ENCODE data around the gene HIVEP3.

Gene HIVEP3

GRCh38 chr1:41671116-41671755, 247.5 kb downstream of the HIVEP3 start:
- Histone ChIP-seq H3K4me3 (ENCODE audit: low read depth in 1 of 2, low read length in 2 of 2) (peak overlapping the region in 1 of 2 experiments; percentile 3; a peak in 1 of 4 replicates), H3K9me3 (ENCODE audit: insufficient read depth, low read length, severe bottlenecking) (no peaks in the 10 kb centered on the region), H2AFZ (ENCODE audit: low read depth, low read length) (no peak overlapping the region), H3K4me1 (ENCODE audit: insufficient read depth, low read length) (peaks cover 100% of the 10 kb centered on the region), H4K20me1 (ENCODE audit: insufficient read depth, low read length) (peaks cover 14% of the 10 kb centered on the region), H3K27me3 (ENCODE audit: insufficient read depth, low read length, poor library complexity) (no peaks in the 10 kb centered on the region), H3K79me2 (ENCODE audit: insufficient read depth, low read length) (peaks cover 84% of the 10 kb centered on the region), H3K9ac (ENCODE audit: low read depth, low read length) (peak overlapping the region; percentile 58), H3K4me2 (ENCODE audit: insufficient read depth, low read length) (peak overlapping the region; percentile 19), H3K27ac (ENCODE audit: low read length) (peak overlapping the region; percentile 99), H3K36me3 (ENCODE audit: insufficient read depth, low read length) (peaks cover 8% of the 10 kb centered on the region; the same call in 1 of the 2 replicates)
- DNase-seq (no peak), ATAC-seq (ENCODE audit: insufficient read depth, low read depth) (no peak)
- TF ChIP-seq CTCF (IDR thresholded peaks at IDR 0.05; ENCODE audit: borderline replicate concordance, extremely low read depth, low read length, poor library complexity, severe bottlenecking) = no peak

GRCh38 chr1:41670217-41670957, 248.3 kb downstream of the HIVEP3 start:
- no peaks in the 10 kb centered on the region for H3K9me3 ChIP-seq (ENCODE audit: insufficient read depth, low read length, severe bottlenecking)
- peaks cover 85% of the 10 kb centered on the region for H3K79me2 ChIP-seq (ENCODE audit: insufficient read depth, low read length)
- peak; percentile 58 for DNase-seq
- no peak overlapping the region; the same call in 1 of the 2 replicates for H3K4me2 ChIP-seq (ENCODE audit: insufficient read depth, low read length)
- ATAC-seq (ENCODE audit: insufficient read depth, low read depth) = no peak
- H3K9ac ChIP-seq (ENCODE audit: low read depth, low read length) = peak overlapping the region; percentile 58
- TF ChIP-seq CTCF (IDR thresholded peaks at IDR 0.05; ENCODE audit: borderline replicate concordance, extremely low read depth, low read length, poor library complexity, severe bottlenecking) (no peak), EZH2 (IDR thresholded peaks at IDR 0.05; ENCODE audit: borderline replicate concordance, low read depth, low read length, severe bottlenecking) (no peak)
- no peak overlapping the region for H3K4me3 ChIP-seq (ENCODE audit: low read depth in 1 of 2, low read length in 2 of 2)
- H3K27me3 ChIP-seq (ENCODE audit: insufficient read depth, low read length, poor library complexity) = no peaks in the 10 kb centered on the region
- no peak overlapping the region for H2AFZ ChIP-seq (ENCODE audit: low read depth, low read length)
- peak overlapping the region; percentile 99 for H3K27ac ChIP-seq (ENCODE audit: low read length)
- peaks cover 19% of the 10 kb centered on the region for H4K20me1 ChIP-seq (ENCODE audit: insufficient read depth, low read length)
- peaks cover 13% of the 10 kb centered on the region for H3K36me3 ChIP-seq (ENCODE audit: insufficient read depth, low read length)
- peaks cover 100% of the 10 kb centered on the region for H3K4me1 ChIP-seq (ENCODE audit: insufficient read depth, low read length)

GRCh38 chr1:41668967-41669366, 249.8 kb downstream of the HIVEP3 start:
- ATAC-seq (ENCODE audit: insufficient read depth, low read depth) = no peak
- H3K27ac ChIP-seq (ENCODE audit: low read length) = peak overlapping the region; percentile 99
- peaks cover 100% of the 10 kb centered on the region for H3K4me1 ChIP-seq (ENCODE audit: insufficient read depth, low read length)
- no peak overlapping the region for H3K4me3 ChIP-seq (ENCODE audit: low read depth in 1 of 2, low read length in 2 of 2)
- DNase-seq = no peak
- peak overlapping the region; percentile 44 for H3K9ac ChIP-seq (ENCODE audit: low read depth, low read length)
- H3K4me2 ChIP-seq (ENCODE audit: insufficient read depth, low read length) = 0 out of 2 replicates have a peak overlapping the region, but pooled peaks have one; percentile 5
- H3K79me2 ChIP-seq (ENCODE audit: insufficient read depth, low read length) = peaks cover 87% of the 10 kb centered on the region
- H3K9me3 ChIP-seq (ENCODE audit: insufficient read depth, low read length, severe bottlenecking) = no peaks in the 10 kb centered on the region
- peaks cover 18% of the 10 kb centered on the region for H4K20me1 ChIP-seq (ENCODE audit: insufficient read depth, low read length)
- peaks cover 13% of the 10 kb centered on the region for H3K36me3 ChIP-seq (ENCODE audit: insufficient read depth, low read length)
- TF ChIP-seq EZH2 (IDR thresholded peaks at IDR 0.05; ENCODE audit: borderline replicate concordance, low read depth, low read length, severe bottlenecking) = no peak
- TF ChIP-seq CTCF (IDR thresholded peaks at IDR 0.05; ENCODE audit: borderline replicate concordance, extremely low read depth, low read length, poor library complexity, severe bottlenecking) = no peak
- H2AFZ ChIP-seq (ENCODE audit: low read depth, low read length) = no peak overlapping the region
- no peaks in the 10 kb centered on the region for H3K27me3 ChIP-seq (ENCODE audit: insufficient read depth, low read length, poor library complexity)

All from DND-41 (cell line).